HG03095 (cell line): ENCODE measurements around the gene SMYD5.

Experiments used
- ATAC-seq: cut with Tn5 transposase; IDR thresholded peaks from one replicate; pipeline ENCODE4 v1.9.1; 2021; ENCODE audit warnings: moderate library complexity; ENCODE audit not compliant: unreplicated experiment

Gene SMYD5

GRCh38 chr2:73235315-73236028, 21.4 kb downstream of the SMYD5 start:
- no peak for ATAC-seq

DNA sequence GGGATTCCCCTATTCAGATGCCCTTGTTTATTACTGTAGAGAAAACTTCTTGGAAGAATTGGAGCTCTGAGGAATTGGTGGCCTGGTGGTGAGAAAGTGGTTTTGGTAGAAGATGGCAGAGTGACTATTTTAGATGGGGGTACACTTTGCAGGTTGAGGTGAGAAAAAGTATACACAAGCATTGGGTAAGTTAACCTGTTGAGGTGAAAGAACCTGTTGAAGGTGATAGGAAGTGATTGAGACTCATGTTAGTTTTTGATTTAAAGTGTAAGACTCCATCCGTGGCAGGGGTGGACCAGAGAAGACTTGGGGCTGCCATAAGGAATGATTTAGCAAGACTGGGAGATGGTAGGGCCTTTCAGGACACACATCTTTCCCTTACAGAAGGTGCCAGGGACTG, 23.1 kb downstream of the SMYD5 start:
- ATAC-seq, result no peak

GRCh38 chr2:73238149-73238548, 24.1 kb downstream of the SMYD5 start:
- ATAC-seq, result no peak

DNA sequence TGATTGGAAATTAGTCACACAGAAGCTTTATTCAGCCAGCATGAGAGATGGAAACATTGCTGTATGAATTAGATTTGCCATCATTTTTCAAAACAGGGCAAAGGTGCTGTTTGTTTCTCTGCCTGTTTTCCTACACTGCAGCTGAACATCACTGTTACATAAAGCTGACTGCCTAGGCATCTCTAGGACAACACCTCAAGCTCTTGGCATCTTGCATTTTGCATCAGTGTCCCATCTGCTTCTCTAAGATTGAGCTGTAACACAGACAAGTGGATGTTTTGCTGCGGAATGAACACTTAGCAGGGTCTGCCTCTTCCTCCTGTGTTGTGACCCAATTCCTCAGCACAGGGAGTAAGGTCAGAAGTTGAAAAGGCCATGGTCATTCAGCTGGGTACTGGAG, 24.9 kb downstream of the SMYD5 start:
- ATAC-seq, result no peak

DNA sequence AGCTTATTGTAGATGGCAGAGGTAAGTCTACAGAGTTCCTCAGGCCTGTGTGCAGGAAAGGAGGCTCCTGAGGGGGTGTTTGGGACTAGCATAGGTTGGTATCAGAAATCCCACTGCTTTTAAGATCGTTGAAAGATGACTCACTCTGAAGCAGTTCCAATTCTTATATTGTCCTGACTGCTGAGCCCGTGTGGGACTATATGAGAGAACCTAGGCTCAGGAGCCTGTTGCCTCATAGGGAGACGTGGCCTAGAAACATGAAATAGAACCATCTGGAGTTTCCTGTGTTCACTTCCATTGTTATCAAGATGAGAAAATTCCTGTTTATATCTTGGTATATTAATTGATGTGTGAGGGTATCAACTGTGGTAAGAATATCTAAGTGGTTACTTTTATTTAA, 25.7 kb downstream of the SMYD5 start:
- no peak for ATAC-seq

DNA sequence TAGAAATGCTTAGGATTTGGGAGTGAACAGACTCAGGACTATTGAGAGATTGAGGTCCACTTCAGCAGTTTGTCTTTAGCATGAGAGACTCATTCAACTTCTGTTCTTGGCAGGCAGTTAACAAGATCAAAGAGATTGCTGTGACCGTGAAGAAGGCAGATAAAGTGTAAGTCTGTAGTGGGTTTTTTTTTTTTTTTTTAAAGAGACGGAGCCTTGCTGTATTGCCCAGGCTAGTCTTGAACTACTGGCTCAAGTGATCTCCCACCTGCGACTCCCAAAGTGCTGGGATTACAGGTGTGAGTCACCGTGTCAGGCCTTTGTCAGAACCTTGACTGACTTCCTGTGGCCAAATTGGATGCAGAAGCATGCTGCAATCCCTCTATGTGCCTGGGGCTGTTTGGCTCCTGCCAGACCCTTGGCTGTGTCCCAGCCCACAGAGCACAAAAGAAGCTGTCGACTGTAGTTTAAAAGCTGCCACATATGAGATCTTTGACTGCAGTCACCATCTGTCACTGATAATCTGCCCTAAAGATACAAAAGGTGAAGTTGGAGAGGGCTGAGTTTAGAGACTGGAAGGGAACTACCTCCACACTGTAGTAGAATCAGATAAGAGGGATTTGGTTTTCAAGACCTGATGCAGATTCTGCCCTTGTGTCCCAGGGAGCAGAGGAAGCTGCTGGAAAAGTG, 30.0 kb downstream of the SMYD5 start:
- no peak for ATAC-seq

GRCh38 chr2:73244580-73244979, 30.5 kb downstream of the SMYD5 start:
- ATAC-seq, result no peak

DNA sequence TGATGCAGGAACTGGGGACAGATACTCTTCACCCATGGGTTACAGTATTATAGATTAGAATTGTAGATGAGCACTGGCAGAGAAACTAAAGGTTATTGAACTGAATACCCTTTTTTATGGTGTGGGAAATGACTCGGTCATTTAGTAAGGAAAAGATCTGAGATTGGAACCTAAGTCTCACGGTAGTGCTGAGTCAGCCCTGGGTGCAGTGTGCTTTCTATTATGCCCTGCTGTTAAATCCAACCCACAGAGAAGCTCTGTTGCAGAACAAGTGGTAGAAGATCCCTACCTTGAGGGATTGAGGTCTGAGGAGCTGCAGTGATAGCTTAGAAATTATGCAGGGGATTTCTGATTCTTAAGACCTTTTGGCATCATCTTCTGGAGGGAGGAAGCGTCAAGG, 32.8 kb downstream of the SMYD5 start:
- ATAC-seq, result no peak

DNA sequence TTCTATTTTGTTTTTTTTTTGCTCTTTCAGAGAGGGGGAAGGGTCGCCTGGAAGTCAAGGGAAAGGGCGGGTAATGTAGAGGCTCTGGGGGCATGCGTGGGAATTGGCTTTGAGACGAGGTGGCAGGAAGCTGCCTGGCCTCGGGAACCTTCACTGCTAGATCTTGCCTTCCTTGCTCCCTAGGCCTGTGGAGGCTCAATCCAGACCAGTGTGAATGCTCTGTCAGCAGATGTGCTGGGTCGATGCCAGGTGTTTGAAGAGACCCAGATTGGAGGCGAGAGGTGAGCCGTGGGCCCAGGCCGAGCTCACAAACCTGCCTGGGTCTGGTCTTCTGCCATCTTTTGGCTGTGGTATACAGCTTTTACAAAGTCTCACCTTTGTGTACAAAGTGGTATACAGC, 35.6 kb downstream of the SMYD5 start:
- ATAC-seq, result no peak

- ATAC-seq, result no peak
These were observed 37.1 kb downstream of the SMYD5 start for GRCh38 chr2:73250872-73251846.

- no peak for ATAC-seq
These were observed 38.4 kb downstream of the SMYD5 start for GRCh38 chr2:73252238-73253027.

- ATAC-seq, result no peak
These were observed 39.4 kb downstream of the SMYD5 start for GRCh38 chr2:73253400-73253799.

DNA sequence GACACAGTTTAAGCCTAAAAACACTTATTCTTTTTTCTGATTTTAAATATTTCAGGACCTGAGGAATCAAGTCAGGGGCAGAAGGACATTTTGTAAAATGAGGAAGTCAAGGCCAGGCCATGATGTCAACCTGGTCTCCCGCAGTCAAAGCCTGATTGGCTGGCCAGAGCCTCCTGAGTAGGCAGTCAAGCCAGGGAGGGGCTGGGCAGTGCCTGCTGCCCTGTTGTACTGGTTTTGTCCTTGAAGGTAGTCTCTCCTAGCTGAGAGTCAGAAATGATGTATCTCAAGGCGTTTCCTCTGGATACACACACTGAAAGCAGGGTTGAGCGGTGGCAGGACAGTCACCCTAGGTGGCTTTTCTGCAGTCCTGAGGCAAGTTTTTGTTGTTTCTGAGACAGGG, 39.9 kb downstream of the SMYD5 start:
- ATAC-seq, result no peak

- ATAC-seq, result no peak
These were observed 40.4 kb downstream of the SMYD5 start for GRCh38 chr2:73254343-73255006.

DNA sequence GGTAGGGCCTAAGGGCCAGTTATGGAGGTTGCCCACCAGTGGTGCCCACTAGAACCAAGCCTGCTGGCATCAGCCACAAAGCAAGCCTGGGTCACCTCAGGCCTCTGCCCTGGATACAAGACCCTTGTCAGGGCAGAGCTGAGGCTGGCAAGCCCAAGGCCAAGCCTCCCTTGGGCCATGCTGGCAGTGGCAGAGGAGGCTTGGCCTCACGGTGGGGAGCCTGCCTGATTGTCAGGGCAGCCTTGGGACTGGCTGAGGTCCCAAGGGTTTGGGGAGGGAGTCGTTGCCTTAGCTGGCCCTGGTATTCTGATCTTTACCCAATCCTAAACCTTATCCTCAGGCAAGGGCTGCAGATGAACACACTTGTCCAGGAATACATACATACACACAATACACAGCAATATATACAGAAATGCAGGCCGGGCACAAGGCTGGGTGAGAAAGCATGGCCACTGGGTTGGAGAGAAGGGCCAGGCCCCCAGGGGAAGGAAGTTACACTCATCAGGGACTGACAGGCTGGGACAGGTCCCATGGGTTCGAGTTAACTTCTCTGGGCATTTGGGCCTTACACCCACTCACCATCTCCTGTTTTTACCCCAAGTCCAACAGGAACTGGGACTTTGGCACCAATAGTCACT, 41.1 kb downstream of the SMYD5 start:
- ATAC-seq, result no peak

DNA sequence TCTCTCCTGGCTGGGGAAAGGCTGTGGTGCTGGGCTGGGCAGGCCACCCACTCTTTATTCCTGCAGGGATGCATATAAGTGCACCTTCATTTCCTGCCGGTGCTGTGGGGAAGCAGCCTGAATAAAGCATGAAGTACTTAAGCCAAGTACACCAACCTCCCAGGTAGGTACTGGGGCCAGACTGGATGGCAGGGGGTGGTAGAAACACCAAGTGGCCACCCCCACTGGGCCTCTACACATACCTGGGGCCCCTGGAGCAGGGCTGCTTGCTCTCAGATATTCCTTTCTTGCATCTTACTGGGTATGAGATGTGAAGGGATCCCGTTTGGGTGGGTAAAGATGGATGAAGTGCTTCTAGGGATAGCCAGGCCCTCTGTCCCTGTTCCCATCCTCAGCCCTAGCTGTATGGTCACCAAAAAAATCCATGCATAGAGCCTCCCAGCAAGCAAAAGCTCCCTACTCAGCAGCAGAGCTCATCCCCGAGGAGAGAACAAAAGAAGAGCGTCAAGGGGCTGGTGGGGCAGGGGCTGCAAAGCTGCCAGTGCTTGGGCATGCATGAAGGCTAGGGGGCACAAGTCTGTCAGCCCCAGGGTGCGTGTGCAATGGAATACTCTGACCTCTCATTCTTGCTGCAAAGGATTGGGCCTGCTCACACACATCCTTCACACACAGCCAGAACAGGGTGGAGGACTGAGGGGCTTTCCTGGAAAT, 42.0 kb downstream of the SMYD5 start:
- ATAC-seq, result no peak

- no peak for ATAC-seq
These were observed 42.5 kb downstream of the SMYD5 start for GRCh38 chr2:73256618-73256922.

GRCh38 chr2:73257021-73257420, 43.0 kb downstream of the SMYD5 start:
- no peak for ATAC-seq

DNA sequence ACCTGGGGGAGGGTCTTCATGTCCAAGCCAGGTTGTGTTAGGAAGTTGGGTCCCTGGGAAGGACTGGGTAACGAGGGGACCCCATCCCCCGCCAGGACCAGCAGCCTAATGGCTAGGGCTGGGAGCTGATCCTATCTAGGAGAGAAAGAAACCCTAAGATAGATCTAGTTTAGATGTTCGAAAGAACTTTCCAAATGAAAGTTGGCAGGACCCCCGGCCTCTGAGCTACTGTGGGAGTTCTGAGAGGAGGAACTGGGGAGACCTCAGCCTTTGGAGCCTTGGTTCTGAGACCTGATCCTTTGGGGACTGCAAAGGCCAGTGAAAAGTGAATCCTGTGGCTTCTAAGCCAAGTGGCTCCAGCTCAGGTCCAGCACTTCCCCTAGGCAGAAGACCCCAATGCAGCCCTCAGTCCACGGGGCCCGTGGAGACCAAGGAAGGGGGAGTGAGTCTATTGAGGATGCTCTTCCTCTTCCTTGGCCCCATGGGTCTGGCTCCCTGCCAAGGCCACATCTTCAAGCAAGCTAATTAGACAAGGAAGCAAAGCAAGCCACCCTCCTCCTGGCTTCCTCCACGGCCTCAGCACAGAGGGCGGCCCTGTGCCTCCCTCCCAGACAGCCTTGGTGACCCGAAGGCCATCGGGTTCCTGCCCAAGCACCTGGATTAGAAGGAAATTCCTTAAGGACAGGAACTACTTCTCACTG, 43.5 kb downstream of the SMYD5 start:
- no peak for ATAC-seq
